GM21447 (cell line): ENCODE data around the gene SSNA1.
A peak's percentile ranks its signal among the peaks of the same experiment; 100 is the strongest.

Experiments
- ATAC-seq: cut with Tn5 transposase; IDR thresholded peaks from one replicate; pipeline ENCODE4 v1.9.1; 2021; ENCODE audit not compliant: unreplicated experiment

SSNA1 gene, protein sequence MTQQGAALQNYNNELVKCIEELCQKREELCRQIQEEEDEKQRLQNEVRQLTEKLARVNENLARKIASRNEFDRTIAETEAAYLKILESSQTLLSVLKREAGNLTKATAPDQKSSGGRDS

DNA sequence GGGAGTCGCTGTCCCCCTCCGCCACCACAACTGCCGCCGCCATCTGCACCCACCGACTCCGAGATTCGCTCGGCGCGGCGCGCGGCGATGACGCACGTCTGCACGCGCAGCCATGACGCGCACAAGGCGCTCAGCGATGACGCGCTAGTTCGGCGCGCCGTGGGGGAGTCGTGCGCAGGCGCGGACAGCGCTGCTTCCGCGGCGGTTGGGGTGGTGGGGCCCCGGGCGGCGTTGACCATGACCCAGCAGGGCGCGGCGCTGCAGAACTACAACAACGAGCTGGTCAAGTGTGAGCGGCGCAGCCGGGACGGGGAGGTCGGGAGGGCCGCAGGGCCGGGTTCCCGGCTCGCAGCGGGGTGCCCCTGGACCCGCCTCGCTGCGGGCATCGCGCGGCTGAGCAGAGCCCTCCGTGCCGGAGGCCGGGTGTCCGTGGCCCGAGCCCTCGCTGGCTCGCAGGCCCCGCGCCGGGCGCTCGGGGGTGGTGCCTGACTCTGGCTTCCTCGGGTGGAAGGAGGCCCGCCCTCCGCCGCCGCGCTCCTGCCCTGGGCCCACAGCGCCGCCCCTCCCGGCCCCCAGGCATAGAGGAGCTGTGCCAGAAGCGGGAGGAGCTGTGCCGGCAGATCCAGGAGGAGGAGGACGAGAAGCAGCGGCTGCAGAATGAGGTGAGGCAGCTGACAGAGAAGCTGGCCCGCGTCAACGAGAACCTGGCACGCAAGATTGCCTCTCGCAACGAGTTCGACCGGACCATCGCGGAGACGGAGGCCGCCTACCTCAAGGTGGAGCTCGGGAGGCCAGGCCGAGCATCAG is at the start of gene SSNA1, which contains the start of gene ANAPC2:
Gene SSNA1 (plus strand): TSS at position 187 of the 807 bp plus-strand sequence. CDS start 51 bp downstream, at position 238.
Gene ANAPC2 (minus strand): TSS at position 71 of the 807 bp plus-strand sequence. CDS start 28 bp downstream, at position 43.
- ATAC-seq: peak; percentile 73

DNA sequence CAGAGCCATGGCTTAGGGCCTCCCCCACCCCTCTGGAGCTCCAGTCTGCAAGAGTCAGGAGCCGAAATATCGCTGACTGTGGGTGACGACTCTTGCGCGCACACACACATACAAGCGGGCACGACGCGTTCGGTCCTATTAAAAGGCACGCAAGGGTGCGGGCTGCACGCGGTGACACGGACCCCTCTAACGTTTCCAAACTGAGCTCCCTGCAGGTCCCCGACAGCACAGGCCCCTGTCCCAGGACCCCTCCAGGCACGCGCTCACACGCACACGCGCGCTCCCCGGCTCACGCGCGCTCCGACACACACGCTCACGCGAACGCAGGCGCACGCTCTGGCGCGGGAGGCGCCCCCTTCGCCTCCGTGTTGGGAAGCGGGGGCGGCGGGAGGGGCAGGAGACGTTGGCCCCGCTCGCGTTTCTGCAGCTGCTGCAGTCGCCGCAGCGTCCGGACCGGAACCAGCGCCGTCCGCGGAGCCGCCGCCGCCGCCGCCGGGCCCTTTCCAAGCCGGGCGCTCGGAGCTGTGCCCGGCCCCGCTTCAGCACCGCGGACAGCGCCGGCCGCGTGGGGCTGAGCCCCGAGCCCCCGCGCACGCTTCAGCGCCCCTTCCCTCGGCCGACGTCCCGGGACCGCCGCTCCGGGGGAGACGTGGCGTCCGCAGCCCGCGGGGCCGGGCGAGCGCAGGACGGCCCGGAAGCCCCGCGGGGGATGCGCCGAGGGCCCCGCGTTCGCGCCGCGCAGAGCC is 49.6 kb upstream of the SSNA1 start, which contains the start of gene GRIN1:
Gene GRIN1 (plus strand): TSS at position 433 of the 746 bp plus-strand sequence. CDS start 333 bp downstream, outside the sequence.
- ATAC-seq: no peak

DNA sequence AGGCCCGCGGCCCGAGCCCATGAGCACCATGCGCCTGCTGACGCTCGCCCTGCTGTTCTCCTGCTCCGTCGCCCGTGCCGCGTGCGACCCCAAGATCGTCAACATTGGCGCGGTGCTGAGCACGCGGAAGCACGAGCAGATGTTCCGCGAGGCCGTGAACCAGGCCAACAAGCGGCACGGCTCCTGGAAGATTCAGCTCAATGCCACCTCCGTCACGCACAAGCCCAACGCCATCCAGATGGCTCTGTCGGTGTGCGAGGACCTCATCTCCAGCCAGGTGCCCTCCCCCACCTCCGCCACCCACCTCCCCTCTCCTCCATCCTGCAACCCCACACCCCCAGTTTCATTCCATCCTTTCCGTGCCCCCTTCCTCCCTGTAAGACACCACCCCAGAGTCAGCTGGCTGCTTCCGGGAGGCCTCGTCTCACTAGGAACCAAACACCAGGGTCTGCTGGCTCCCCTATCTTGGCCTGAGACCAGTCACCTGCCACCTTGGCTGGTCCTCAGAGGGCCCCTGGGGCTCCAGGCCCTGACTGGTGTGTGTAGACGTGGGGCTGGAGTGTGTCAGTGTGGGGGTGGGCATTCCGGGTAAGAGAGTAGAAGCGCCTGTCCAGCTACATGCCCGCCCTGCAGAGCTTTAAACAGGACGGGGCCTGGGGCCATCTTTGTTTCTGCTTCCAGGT is 48.9 kb upstream of the SSNA1 start:
- no peak for ATAC-seq

DNA sequence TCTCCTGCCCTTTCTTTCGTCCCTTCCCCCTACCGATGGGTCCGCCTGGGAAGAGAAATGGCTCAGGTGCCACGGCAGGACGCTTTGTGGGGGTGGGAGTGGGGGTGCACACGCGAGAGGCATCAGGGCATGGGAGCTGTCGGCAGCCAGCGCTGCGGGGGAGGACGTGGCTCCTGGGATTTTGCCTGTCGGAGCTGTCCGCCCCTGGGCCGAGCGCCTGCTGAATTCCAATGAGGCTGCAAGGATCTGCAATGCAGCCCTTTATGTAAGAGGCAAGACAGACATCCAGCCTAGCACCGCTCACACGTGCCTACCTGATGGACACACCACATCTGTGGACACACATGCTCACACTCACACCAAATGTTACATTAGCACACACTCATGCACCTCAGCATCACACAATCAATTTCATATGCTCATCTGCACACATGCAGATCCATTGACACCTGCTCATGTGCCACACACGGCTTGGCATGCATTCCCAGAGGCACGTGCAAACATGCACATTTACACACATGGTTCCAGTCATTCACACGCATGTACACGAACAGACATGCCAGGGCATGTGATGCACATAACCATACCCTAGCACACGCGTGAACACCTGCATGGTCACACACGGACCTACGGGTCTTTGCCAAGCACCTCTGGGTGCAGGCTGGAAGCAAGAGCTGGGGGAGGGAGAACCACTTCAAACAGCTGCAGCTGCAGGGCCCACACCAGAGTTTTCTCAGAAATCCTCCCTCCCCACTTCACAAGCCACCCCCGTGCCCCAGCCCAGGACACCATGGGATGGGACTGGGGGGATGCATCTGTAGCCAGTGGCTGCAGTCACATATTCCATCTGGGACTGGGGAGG is 48.1 kb upstream of the SSNA1 start:
- no peak for ATAC-seq

DNA sequence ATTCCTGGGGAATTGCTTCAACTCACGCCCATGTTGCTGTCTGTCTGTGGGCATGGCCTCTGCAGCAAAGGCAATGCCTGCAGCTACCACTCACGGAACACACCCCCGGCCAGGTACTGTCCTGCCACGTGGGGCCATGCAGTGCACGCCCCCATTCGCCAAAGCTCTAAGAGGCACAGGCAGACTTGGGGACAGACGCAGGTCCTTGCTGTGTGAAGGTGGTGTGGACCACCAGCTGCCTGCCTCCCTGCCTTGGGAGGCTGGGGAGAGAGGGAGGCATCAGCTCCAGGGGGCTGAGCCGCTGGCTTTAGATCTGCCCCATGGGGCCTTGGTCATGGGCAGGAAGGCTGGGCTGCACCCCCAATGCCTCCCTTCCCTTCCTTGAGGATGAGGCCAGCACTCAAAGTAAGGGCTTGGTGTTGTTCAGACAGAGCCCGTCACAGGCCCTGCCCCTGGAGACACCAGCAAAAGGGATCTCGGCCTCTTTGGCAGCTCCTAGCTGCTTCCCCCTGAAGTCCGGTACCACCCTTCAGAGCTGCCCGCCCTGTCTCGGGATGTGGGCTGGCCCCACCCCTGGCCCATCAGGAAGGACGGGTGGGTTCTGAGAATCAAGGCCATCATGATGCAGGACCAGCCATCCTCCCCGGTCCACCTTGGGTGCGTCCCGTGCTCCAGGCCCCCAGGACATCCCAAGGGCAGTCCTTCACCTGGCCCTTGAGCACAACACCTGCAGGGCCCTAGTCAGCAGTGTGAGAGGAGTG is 47.2 kb upstream of the SSNA1 start:
- ATAC-seq: no peak

DNA sequence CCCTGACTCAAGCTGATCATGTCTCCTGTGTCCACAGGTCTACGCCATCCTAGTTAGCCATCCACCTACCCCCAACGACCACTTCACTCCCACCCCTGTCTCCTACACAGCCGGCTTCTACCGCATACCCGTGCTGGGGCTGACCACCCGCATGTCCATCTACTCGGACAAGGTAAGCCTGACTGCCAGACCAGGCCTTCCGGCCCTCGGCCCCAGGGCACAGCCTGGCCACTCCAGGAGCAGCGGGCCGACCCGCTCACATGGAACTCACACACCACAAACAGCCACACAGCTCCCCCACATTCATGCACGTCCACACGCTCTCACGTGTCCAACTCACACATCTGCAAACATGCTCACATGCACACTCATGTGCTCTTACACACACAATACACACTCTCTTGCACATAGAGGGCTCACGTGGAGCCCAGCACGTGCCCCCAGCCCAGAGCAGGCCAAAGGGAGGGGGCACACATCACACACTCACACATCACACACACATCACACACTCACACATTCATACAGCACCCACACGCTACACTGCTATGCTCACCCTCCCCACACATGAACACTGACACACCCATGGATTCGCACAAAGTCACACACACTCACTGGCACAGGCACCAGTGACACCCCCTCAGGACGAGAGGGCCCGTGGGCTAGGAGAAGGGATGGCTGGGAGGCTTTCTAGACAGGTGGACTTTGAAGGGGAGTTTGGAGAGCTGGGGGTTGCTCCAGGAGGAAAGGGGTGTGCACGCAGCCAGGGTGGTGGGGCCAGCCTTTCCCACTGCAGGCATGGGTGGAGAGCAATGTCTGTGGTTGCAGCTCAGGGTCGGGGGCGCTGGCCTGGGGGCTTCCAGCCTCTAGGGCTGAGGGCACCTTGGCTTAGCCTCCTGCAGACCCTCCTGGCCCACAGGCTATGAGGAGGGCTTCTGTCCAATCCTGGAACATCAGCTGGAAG is 46.2 kb upstream of the SSNA1 start:
- ATAC-seq: no peak

DNA sequence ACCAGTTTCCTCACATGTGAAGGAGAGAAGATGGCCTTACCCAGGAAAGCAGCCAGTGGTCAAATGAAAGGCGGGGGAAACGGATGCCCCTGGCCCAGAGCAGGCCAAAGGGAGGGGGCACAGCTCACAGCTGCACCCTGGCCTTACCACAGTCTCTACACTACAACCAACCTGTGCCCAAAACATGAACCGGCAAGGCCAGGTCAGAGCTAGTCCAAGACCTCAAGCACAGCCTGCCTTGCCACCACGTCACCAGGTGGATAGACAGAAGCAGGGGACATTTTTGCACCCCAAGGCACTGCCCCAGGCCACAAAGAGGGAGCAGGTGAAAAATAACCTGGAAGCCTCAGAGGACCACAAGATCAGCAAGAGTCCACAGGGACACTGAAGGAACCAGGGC is 45.0 kb upstream of the SSNA1 start:
- ATAC-seq: no peak

DNA sequence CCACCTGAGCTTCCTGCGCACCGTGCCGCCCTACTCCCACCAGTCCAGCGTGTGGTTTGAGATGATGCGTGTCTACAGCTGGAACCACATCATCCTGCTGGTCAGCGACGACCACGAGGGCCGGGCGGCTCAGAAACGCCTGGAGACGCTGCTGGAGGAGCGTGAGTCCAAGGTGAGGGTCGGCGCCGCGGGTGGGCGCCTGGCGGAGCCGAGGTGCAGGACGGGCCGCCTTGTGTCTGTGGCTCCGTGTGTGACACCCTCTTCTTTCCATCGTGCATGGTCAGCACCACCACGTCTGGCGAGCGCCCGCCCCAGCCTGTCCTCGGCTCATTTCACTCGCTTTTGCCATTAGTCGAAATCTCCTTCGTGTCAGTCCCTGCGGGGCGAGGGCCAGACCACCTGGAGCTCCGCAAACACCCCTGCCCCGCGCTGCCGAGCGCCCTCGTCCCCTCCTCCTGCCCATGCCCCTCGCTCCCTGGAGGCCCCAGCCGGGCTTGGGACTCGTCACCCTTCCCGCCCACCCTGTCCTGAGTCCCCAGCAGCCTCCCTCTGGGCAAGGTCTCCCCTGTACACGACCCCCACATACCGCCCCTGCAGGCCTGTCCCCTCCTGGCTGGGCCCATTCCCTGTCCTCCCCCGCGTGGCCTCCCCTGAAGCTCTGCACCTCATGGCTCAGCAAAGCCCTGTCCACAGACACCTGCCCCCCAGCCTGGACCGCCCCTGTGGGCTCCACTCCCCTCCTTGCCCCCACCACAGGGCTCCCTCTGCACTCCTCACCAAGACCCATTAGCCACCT is 42.5 kb upstream of the SSNA1 start:
- ATAC-seq: no peak

DNA sequence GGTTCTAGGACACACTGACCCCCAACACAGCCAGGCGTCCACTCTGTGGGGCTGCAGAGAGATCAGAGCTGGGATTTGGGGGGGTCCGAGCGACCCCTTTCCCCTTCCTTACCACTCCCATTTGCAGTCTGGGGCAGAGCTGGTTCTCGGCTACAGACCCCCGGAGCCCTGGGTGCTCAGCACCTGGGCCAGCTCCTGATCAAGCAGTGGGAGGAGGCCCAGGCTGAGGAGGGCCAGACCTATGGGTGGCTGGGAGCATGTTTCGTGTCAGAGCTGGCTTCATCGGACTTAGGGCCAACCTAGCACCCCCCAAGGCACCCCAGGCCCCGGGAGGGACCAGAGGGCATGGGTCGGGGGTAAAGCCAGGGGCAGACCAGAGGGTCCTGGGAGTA is 42.0 kb upstream of the SSNA1 start:
- no peak for ATAC-seq

DNA sequence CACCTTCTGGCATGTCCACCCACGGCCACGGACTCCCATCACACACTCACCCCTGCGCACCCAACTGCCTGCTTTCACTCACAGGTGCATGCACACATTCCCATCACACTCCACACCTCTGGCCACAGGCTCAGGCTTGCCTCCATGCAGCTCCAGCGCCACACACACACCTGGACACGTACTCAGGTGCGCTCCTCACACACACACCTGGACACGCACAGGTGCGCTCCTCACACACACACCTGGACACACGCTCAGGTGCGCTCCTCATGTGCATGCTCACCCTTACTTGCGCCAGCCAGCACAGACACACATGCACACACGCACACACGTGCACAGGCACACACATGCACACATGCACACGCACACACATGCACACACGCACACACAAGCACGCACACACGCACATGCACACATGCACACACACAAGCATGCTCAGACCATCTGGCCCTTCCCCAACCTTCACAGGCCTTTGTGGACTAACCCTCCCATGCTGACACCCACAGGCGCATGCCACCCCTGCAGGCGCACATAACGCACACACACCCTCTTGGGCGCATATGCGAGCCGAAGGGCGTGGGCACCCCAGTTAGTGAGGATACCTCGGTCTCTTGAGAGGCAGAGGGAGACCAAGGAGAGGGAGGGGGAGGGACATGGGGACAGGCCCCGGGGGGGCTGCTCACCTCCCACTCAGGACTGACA is 41.2 kb upstream of the SSNA1 start:
- no peak for ATAC-seq

DNA sequence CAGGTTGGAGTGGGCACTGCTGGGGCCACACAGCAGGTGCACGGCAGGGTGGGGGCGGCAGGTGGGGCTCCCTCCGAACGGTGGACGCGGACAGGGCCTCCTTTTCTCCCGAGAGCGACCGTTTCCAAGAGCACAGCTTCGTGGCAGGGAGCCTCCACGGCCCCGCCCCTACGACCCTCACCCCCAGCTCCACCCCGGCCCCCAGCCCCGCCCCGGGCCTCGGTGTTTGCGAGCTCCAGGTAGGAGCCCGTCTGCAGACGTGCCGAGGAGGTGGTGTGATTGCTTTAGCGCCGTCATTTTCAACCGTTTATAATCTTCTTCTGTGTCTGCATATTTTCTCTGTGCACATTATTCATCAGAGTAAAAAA is 40.7 kb upstream of the SSNA1 start:
- no peak for ATAC-seq

DNA sequence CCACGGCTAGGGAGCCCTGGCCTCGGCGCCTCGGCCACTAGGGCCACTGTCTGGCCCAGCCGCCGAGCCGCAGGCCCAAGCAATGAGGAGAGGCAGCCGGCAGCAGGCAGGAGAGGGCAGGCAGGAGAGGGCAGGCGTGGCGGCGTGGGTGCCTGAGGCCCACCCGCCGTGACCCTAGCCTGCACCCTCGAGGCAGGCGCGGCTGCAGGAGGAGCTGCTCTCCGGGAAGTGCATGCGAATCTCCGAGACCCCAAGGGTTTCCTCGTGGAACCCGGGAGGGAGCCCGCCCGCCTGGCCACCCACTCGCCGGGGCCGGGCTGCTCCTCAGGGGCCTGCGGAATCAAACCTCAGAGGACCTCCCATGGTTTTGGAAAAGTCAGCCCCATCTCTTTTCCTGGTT is 40.2 kb upstream of the SSNA1 start:
- no peak for ATAC-seq

DNA sequence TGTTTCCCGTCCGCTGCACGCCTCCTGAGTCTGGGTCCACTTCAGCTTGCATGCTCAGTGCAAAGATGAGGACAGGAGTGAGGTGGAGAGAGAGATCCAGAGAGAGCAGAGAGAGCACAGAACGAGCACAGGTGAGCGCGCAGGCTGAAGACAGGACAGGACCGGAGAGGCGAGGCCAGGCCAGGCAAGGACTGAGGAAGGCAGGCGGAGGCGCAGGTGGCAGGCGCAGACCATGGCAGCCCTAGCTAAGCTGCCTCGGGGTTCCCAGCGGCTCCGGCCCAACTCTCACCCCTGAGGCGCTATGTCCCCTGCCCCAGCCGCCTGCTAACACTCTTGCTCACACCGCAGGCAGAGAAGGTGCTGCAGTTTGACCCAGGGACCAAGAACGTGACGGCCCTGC is 39.8 kb upstream of the SSNA1 start:
- no peak for ATAC-seq

DNA sequence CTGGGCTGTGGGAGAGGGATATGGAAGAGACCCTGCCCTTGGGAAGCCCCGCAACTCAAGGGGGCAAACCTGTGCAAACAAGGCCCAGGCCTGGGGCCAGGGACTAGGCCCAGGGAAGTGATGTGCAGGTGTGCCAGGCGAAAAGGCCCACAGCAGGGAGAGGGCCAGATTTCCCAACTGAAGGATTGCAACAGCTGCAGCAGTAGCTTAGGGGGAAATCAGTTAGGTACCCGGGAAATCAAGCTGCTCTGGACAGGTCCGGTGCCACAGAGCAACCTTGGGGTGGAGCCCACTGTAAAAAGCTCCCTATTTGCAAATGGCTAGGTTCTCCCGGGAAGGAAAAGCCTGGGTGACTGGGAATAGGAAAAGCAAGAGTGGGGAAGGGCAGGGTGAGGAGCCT is 39.1 kb upstream of the SSNA1 start:
- no peak for ATAC-seq

DNA sequence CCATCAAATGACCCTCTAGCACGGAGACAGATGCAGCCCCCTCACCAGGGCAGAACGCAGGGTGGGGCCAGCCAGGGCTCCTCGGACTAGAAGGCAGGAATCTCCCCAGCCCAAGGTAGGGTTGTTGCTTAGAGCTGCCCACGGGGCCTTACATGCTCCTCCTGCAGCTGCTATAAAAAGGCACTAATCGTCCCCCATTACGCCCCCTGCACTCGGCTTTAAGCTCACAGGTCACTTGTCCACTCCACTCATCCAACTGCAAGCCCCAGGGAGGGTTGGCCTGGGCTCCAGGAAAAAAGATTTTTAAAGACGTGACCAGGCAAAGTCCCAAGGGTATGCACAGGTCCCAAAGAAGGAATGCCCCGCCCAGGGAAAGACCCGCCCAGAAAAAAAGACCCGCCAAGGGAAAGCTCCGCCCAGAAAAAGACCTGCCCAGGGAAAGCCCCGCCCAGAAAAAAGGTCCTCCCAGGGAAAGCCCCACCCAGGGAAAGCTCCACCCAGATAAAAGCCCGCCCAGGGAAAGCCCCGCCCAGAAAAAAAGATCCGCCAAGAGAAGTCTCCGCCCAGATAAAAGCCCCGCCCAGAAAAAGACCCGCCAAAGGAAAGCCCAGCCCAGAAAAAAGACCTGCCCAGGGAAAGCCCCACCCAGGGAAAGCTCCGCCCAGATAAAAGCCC is 38.4 kb upstream of the SSNA1 start:
- peak; percentile 22 for ATAC-seq

DNA sequence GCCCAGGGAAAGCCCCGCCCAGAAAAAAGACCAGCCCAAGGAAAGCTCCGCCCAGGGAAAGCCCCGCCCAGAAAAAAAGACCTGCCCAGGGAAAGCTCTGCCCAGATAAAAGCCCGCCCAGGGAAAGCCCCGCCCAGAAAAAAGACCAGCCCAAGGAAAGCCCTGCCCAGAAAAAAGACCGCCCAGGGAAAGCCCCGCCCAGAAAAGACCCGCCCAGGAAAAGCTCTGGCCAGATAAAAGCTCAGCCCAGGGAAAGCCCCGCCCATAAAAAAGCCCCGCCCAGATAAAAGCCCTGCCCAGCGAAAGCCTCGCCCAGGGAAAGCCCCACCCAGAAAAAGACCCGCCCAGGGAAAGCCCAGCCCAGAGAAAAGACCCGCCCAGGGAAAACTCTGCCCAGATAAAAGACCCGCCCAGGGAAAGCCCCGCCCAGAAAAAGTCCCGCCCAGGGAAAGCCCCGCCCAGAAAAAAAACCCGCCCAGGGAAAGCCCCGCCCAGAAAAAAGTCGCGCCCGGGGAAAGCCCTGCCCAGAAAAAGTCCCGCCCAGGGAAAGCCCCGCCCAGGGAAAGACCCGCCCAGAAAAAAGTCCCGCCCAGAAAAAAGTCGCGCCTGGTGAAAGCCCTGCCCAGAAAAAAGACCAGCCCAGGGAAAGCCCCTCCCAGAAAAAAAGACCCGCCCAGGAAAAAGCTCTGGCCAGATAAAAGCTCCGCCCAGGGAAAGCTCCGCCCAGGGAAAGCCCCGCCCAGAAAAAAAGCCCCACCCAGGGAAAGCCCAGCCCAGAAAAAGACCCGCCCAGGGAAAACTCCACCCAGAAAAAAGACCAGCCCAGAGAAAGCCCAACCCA is 37.6 kb upstream of the SSNA1 start:
- peak; percentile 44 for ATAC-seq
